Astrocyte (in vitro differentiated cells and primary cell): ENCODE results near the gene PKD1L1. TPM values are rescaled to one million over a fixed set of nuclear protein-coding genes. Genes with fewer than 3 reads are reported as not detected.

ENCODE experiments used
- DNase-seq: peaks from one replicate; pipeline ENCODE4 v3.0.0-alpha.2; 2010; ENCODE audit warnings: low read depth
- FAIRE-seq: peaks from 2 replicates; lab custom pipeline; 2011; peaks lifted over from hg19 to GRCh38; lab: Jason Lieb, UNC
- H2AFZ ChIP-seq: 2 replicates; pipeline ENCODE4 v1.6.0; 2012; ENCODE audit warnings: low read depth, low read length, inconsistent platforms
- H3K27ac ChIP-seq: 2 replicates; pipeline ENCODE4 v1.5.1; 2011; ENCODE audit warnings: low read depth, low read length, inconsistent platforms
- H3K27me3 ChIP-seq: 2 replicates; pipeline ENCODE4 v1.6.0; 2011; ENCODE audit warnings: low read length, inconsistent platforms; ENCODE audit not compliant: insufficient read depth
- H3K36me3 ChIP-seq: 2 replicates; pipeline ENCODE4 v1.5.1; 2011; ENCODE audit warnings: low read length, inconsistent platforms; ENCODE audit not compliant: insufficient read depth
- H3K4me1 ChIP-seq: 2 replicates; pipeline ENCODE4 v1.5.1; 2011; ENCODE audit warnings: low read length, inconsistent platforms; ENCODE audit not compliant: insufficient read depth
- H3K4me2 ChIP-seq: 2 replicates; pipeline ENCODE4 v1.6.0; 2012; ENCODE audit warnings: low read length, inconsistent platforms
- H3K4me3 ChIP-seq: 2 replicates; pipeline ENCODE4 v1.5.1; 2011; ENCODE audit warnings: low read depth, mild to moderate bottlenecking, low read length, inconsistent platforms; ENCODE audit not compliant: insufficient read depth
- H3K79me2 ChIP-seq: 2 replicates; pipeline ENCODE4 v1.6.0; 2012; ENCODE audit warnings: mild to moderate bottlenecking, low read length, inconsistent platforms; ENCODE audit not compliant: insufficient read depth
- H3K9ac ChIP-seq: 2 replicates; pipeline ENCODE4 v1.6.0; 2012; ENCODE audit warnings: mild to moderate bottlenecking, low read length, inconsistent platforms
- H3K9me3 ChIP-seq: 2 replicates; pipeline ENCODE4 v1.5.1; 2012; ENCODE audit warnings: low read depth, mild to moderate bottlenecking, low read length, inconsistent platforms; ENCODE audit not compliant: insufficient read depth
- H4K20me1 ChIP-seq: 2 replicates; pipeline ENCODE4 v1.6.0; 2012; ENCODE audit warnings: low read length, inconsistent platforms; ENCODE audit not compliant: insufficient read depth
- H3K27ac Mint-ChIP-seq: one replicate; pipeline ENCODE4 v1.8.0; 2021; ENCODE audit warnings: mild to moderate bottlenecking, mixed read lengths; ENCODE audit not compliant: unreplicated experiment
- H3K27me3 Mint-ChIP-seq: one replicate; pipeline ENCODE4 v1.8.0; 2021; ENCODE audit warnings: low read depth, mixed read lengths; ENCODE audit not compliant: unreplicated experiment
- H3K36me3 Mint-ChIP-seq: one replicate; pipeline ENCODE4 v1.8.0; 2021; ENCODE audit warnings: low read depth, mixed read lengths; ENCODE audit not compliant: unreplicated experiment
- H3K4me1 Mint-ChIP-seq: one replicate; pipeline ENCODE4 v1.8.0; 2021; ENCODE audit warnings: low read depth, mixed read lengths; ENCODE audit not compliant: unreplicated experiment
- H3K4me3 Mint-ChIP-seq: one replicate; pipeline ENCODE4 v1.8.0; 2021; ENCODE audit warnings: mild to moderate bottlenecking, moderate library complexity, mixed read lengths; ENCODE audit not compliant: unreplicated experiment
- H3K9me3 Mint-ChIP-seq: one replicate; pipeline ENCODE4 v1.8.0; 2021; ENCODE audit warnings: mild to moderate bottlenecking, mixed read lengths; ENCODE audit not compliant: unreplicated experiment
- CTCF ChIP-seq: IDR thresholded peaks from 2 replicates; pipeline ENCODE4 v1.5.1; 2011; ENCODE audit warnings: low read depth, mild to moderate bottlenecking, inconsistent platforms, low read length, moderate library complexity; ENCODE audit not compliant: insufficient read depth
- EZH2 ChIP-seq: IDR thresholded peaks from 2 replicates; pipeline ENCODE4 v1.6.1; 2012; ENCODE audit warnings: mild to moderate bottlenecking, low read length, inconsistent platforms; ENCODE audit not compliant: insufficient read depth
- total RNA-seq: library from RNA; stranded (reverse); gene quantifications from 2 replicates; pipeline ENCODE4 v1.2.1, GENCODE V29; 2021

PKD1L1 gene
- total RNA-seq, 1 donor from 2014 or later: 0.39 TPM

GRCh38 chr7:47806701-47807103, 141.6 kb downstream of the PKD1L1 start:
- Histone ChIP-seq H3K4me1 (peaks cover 4% of the 10 kb centered on the region), H3K4me2 (no peak overlapping the region), H3K36me3 (no peaks in the 10 kb centered on the region), H3K27me3 (no peaks in the 10 kb centered on the region), H4K20me1 (no peaks in the 10 kb centered on the region), H3K79me2 (no peaks in the 10 kb centered on the region), H3K9ac (no peak overlapping the region), H3K4me3 (no peak overlapping the region), H3K9me3 (no peaks in the 10 kb centered on the region), H2AFZ (peak overlapping the region; percentile 17), H3K27ac (no peak overlapping the region)
- Mint-ChIP-seq H3K4me1 (peaks cover 13% of the 10 kb centered on the region), H3K27me3 (no peaks in the 10 kb centered on the region), H3K9me3 (no peaks in the 10 kb centered on the region), H3K4me3 (no peak overlapping the region), H3K36me3 (peaks cover 5% of the 10 kb centered on the region), H3K27ac (no peak overlapping the region)
- no peak for TF ChIP-seq CTCF
- TF ChIP-seq EZH2: no peak
- no peak for FAIRE-seq
- DNase-seq: no peak

- peak overlapping the region; percentile 6 for H3K27ac Mint-ChIP-seq
- no peak for FAIRE-seq
- no peak overlapping the region for H3K9ac ChIP-seq
- peaks cover 13% of the 10 kb centered on the region for H3K4me1 Mint-ChIP-seq
- no peaks in the 10 kb centered on the region for H3K36me3 ChIP-seq
- no peaks in the 10 kb centered on the region for H3K79me2 ChIP-seq
- no peaks in the 10 kb centered on the region for H3K9me3 ChIP-seq
- no peak for TF ChIP-seq CTCF
- TF ChIP-seq EZH2: no peak
- H3K27ac ChIP-seq: no peak overlapping the region
- H3K4me3 ChIP-seq: no peak overlapping the region
- peak overlapping the region; percentile 10 for H3K4me2 ChIP-seq
- H3K4me1 ChIP-seq: peaks cover 4% of the 10 kb centered on the region
- H3K36me3 Mint-ChIP-seq: peaks cover 2% of the 10 kb centered on the region
- no peaks in the 10 kb centered on the region for H3K27me3 ChIP-seq
- H3K4me3 Mint-ChIP-seq: no peak overlapping the region
- H2AFZ ChIP-seq: no peak overlapping the region
- peaks cover 4% of the 10 kb centered on the region for H3K9me3 Mint-ChIP-seq
- no peaks in the 10 kb centered on the region for H3K27me3 Mint-ChIP-seq
- peak; percentile 44 for DNase-seq
- no peaks in the 10 kb centered on the region for H4K20me1 ChIP-seq
Measured at GRCh38 chr7:47804767-47805545, 143.3 kb downstream of the PKD1L1 start.

- no peak for TF ChIP-seq CTCF
- TF ChIP-seq EZH2: no peak
Measured at GRCh38 chr7:47803846-47804245, 144.4 kb downstream of the PKD1L1 start.

More at GRCh38 chr7:47803846-47804245, 144.4 kb downstream of the PKD1L1 start:
- H3K27me3 ChIP-seq: no peaks in the 10 kb centered on the region
- no peaks in the 10 kb centered on the region for H3K79me2 ChIP-seq
- H3K9me3 ChIP-seq: no peaks in the 10 kb centered on the region
- DNase-seq (no peak), FAIRE-seq (no peak)
- peaks cover 5% of the 10 kb centered on the region for H3K9me3 Mint-ChIP-seq
- H3K4me3 Mint-ChIP-seq: no peak overlapping the region
- H3K27me3 Mint-ChIP-seq: no peaks in the 10 kb centered on the region
- H3K36me3 Mint-ChIP-seq: peaks cover 2% of the 10 kb centered on the region
- no peaks in the 10 kb centered on the region for H3K36me3 ChIP-seq
- no peak overlapping the region for H2AFZ ChIP-seq
- H3K4me1 Mint-ChIP-seq: peaks cover 17% of the 10 kb centered on the region
- H3K27ac Mint-ChIP-seq: no peak overlapping the region
- H3K4me1 ChIP-seq: peaks cover 4% of the 10 kb centered on the region
- no peak overlapping the region for H3K27ac ChIP-seq
- no peak overlapping the region for H3K9ac ChIP-seq
- no peak overlapping the region for H3K4me3 ChIP-seq
- no peak overlapping the region for H3K4me2 ChIP-seq
- H4K20me1 ChIP-seq: no peaks in the 10 kb centered on the region
